ENCODE results near the gene MS4A10. TPM values are rescaled to one million over a fixed set of nuclear protein-coding genes. Genes with fewer than 3 reads are reported as not detected.
"Not testable (repeated sequence)": the region's sequence is repeated elsewhere in the genome, so short reads cannot be mapped to it uniquely, and the experiment has no call there.

MS4A10 gene
- polyA plus RNA-seq, 2 of the 4 experiments (the other 2 are of a cell fraction): not detected

- Histone ChIP-seq H3K4me1 (no peaks in the 10 kb centered on the region), H3K9me3 (no peaks in the 10 kb centered on the region), H3K4me3 (no peak within 1 kb of the TSS), H3K27ac (no peak within 1 kb of the TSS), H3K4me2 (no peak within 1 kb of the TSS)
- peak; percentile 17 to 19; a peak in 1 of 5 replicates for TF ChIP-seq RAD21 (conservative IDR thresholded peaks at IDR 0.05 in 1 of 2, IDR thresholded peaks at IDR 0.05 in 1 of 2)
- TF ChIP-seq, protein P1, sequence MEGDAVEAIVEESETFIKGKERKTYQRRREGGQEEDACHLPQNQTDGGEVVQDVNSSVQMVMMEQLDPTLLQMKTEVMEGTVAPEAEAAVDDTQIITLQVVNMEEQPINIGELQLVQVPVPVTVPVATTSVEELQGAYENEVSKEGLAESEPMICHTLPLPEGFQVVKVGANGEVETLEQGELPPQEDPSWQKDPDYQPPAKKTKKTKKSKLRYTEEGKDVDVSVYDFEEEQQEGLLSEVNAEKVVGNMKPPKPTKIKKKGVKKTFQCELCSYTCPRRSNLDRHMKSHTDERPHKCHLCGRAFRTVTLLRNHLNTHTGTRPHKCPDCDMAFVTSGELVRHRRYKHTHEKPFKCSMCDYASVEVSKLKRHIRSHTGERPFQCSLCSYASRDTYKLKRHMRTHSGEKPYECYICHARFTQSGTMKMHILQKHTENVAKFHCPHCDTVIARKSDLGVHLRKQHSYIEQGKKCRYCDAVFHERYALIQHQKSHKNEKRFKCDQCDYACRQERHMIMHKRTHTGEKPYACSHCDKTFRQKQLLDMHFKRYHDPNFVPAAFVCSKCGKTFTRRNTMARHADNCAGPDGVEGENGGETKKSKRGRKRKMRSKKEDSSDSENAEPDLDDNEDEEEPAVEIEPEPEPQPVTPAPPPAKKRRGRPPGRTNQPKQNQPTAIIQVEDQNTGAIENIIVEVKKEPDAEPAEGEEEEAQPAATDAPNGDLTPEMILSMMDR (IDR thresholded peaks at IDR 0.05): peak; percentile 33
- no peak for TF ChIP-seq EP300 (IDR thresholded peaks at IDR 0.05)
- peak; percentile 67 to 85; a peak in 5 of 6 replicates for ATAC-seq
- no peak for FAIRE-seq
- ChIA-PET CTCF (interaction anchor here (0.7 to 1.8 kb wide), 7 partner anchors 10 to 412 kb away, joined by 3 to 8 read pairs (median 3); no protein-coding TSS in a partner anchor), POLR2A (no interaction called here)
- WGBS (ENCODE audit: missing lambda C conversion rate): 35% methylated on average over 14 of the region's 14 CpGs
- DNase-seq (ENCODE audit: low read depth in 1 of 2, low spot score in 1 of 2): peak; percentile 41 to 53
Measured at GRCh38 chr11:60756307-60757032, 28.7 kb upstream of the MS4A10 start, which contains the start of gene MS4A15. Gene MS4A15, plus strand, starts transcription at chr11:60756867. Its CDS starts 6,867 bp downstream, at chr11:60763734.

DNA sequence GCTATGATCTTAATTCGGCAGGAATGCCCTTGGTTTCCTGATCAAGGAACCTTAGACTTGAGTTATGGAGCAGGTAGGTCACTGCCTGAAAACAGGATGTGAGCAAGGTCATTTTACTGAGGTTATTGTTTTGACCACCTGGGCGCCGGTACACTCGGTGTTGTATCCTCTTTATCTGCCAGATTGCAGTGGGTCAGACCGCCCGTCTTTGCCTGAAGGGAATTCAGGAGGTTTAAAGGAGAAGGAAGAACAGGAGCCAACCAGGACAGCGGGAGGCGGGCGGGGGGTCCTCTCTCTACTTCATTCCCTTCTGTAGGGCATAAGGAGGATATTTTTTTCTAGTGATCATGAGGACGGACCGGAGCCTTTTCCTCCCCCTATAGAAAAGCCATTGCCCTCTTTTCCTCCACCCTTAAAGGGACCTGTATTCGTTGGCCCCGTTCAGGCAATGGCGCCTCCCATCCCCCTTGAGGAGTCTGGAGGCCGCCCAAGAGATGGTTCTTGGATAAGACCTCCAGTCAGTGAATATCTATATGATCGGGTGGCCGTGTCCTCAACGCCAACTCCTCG, 27.8 kb upstream of the MS4A10 start:
- POLR2A ChIA-PET: no interaction called here
- no peak for TF ChIP-seq NR3C1 (IDR thresholded peaks at IDR 0.05)
- no peak for TF ChIP-seq NFE2L2 (conservative IDR thresholded peaks at IDR 0.05; ENCODE audit: low read length)
- TF ChIP-seq, protein P1 (IDR thresholded peaks at IDR 0.05): no peak
- TF ChIP-seq, protein P2, sequence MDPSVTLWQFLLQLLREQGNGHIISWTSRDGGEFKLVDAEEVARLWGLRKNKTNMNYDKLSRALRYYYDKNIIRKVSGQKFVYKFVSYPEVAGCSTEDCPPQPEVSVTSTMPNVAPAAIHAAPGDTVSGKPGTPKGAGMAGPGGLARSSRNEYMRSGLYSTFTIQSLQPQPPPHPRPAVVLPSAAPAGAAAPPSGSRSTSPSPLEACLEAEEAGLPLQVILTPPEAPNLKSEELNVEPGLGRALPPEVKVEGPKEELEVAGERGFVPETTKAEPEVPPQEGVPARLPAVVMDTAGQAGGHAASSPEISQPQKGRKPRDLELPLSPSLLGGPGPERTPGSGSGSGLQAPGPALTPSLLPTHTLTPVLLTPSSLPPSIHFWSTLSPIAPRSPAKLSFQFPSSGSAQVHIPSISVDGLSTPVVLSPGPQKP (IDR thresholded peaks at IDR 0.05; ENCODE audit: low read depth, low read length): no peak
- TF ChIP-seq HOXB5 (CRISPR knock-in tag; IDR thresholded peaks at IDR 0.05): no peak
- no peak for TF ChIP-seq MAX (IDR thresholded peaks at IDR 0.05)
- no peak for TF ChIP-seq FOXS1 (CRISPR knock-in tag; IDR thresholded peaks at IDR 0.05)
- TF ChIP-seq CHD2 (IDR thresholded peaks at IDR 0.05; ENCODE audit: low read length, partially characterized antibody): no peak
- no peak for TF ChIP-seq GATA3 (IDR thresholded peaks at IDR 0.05; ENCODE audit: borderline replicate concordance)
- TF ChIP-seq RFX5 (IDR thresholded peaks at IDR 0.05): no peak
- TF ChIP-seq, protein P3, sequence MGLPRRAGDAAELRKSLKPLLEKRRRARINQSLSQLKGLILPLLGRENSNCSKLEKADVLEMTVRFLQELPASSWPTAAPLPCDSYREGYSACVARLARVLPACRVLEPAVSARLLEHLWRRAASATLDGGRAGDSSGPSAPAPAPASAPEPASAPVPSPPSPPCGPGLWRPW (IDR thresholded peaks at IDR 0.05): no peak
- TF ChIP-seq CEBPB (IDR thresholded peaks at IDR 0.05): no peak
- TF ChIP-seq CHD4 (IDR thresholded peaks at IDR 0.05; ENCODE audit: borderline replicate concordance): no peak
- no peak for TF ChIP-seq FOSL2 (IDR thresholded peaks at IDR 0.05)
- TF ChIP-seq FOSL2 (CRISPR knock-in tag; IDR thresholded peaks at IDR 0.05): no peak
- no peak for TF ChIP-seq HOXB13 (CRISPR knock-in tag; IDR thresholded peaks at IDR 0.05; ENCODE audit: low read depth)
- no peak for TF ChIP-seq SMC3 (IDR thresholded peaks at IDR 0.05)
- H3K4me2 ChIP-seq: no peak overlapping the region
- H3K9me3 ChIP-seq: no peaks in the 10 kb centered on the region
- H3K27ac ChIP-seq: no peak overlapping the region
- ATAC-seq (no peak), FAIRE-seq (no peak), DNase-seq (ENCODE audit: low read depth in 1 of 2, low spot score in 1 of 2) (no peak)
- CTCF ChIA-PET: interaction anchor here (1.1 to 1.8 kb wide), 6 partner anchors 9 to 412 kb away, joined by 3 to 8 read pairs (median 4); no protein-coding TSS in a partner anchor
- no peak overlapping the region for H3K4me3 ChIP-seq
- no peaks in the 10 kb centered on the region for H3K4me1 ChIP-seq
- 45% methylated on average over 19 of the region's 19 CpGs for WGBS (ENCODE audit: missing lambda C conversion rate)

DNA sequence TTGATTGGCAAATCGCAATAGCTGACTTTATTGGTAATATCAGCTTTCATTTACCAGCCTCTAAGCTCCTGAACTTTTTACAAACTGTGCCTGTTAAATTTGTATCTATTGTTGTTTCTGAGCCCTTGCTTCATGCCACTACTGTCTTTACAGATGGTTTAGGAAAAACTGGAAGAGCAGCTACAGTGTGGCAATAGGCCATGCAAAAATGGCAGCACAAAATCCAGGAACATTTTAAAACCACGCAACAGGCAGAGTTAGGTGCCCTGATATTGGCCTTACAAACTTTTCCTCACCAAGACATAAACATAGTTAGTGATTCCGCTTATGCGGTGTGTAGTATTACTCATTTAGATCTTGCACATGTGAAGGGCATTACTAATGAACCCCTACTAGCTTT, 26.5 kb upstream of the MS4A10 start:
- not testable (repeated sequence) for FAIRE-seq

More for the DNA sequence above, 26.5 kb upstream of the MS4A10 start:
- H3K4me2 ChIP-seq; H3K4me1 ChIP-seq; H3K27ac ChIP-seq; POLR2A ChIA-PET; ATAC-seq; DNase-seq (ENCODE audit: low read depth in 1 of 2, low spot score in 1 of 2); H3K4me3 ChIP-seq; H3K9me3 ChIP-seq: not testable (repeated sequence)
- CTCF ChIA-PET: interaction anchor here (1.5 kb wide), 1 partner anchor 17 kb away, joined by 9 read pairs; no protein-coding TSS in a partner anchor
- WGBS (ENCODE audit: missing lambda C conversion rate): 55% methylated on average over 4 of the region's 4 CpGs

Measured in A549 (cell line).